NCI-H748 (cell line): ENCODE results near the gene INSIG1.

Source experiments
- DNase-seq: peaks from one replicate; lab custom pipeline; 2025; ENCODE audit not compliant: unreplicated experiment; lab: John Stamatoyannopoulos, UW

Gene INSIG1

GRCh38 chr7:155344618-155345433 lies 47.1 kb downstream of the INSIG1 start:
- peak; percentile 86 for DNase-seq

- DNase-seq, result no peak
These were observed 47.8 kb downstream of the INSIG1 start for GRCh38 chr7:155345490-155345889.

- DNase-seq, result no peak
These were observed 48.6 kb downstream of the INSIG1 start for GRCh38 chr7:155346285-155346684.

GRCh38 chr7:155348806-155349205 lies 51.1 kb downstream of the INSIG1 start:
- no peak for DNase-seq

GRCh38 chr7:155349601-155350331 lies 52.1 kb downstream of the INSIG1 start:
- no peak for DNase-seq

GRCh38 chr7:155351120-155351870 lies 53.6 kb downstream of the INSIG1 start:
- no peak for DNase-seq

GRCh38 chr7:155352076-155352752 lies 54.5 kb downstream of the INSIG1 start:
- no peak for DNase-seq

- DNase-seq, result no peak
These were observed 55.1 kb downstream of the INSIG1 start for GRCh38 chr7:155352753-155353115.

GRCh38 chr7:155353256-155353897 lies 55.7 kb downstream of the INSIG1 start:
- DNase-seq, result no peak

- DNase-seq, result no peak
These were observed 56.8 kb downstream of the INSIG1 start for GRCh38 chr7:155354371-155355048.

GRCh38 chr7:155355176-155355575 lies 57.5 kb downstream of the INSIG1 start:
- DNase-seq, result no peak

- no peak for DNase-seq
These were observed 58.1 kb downstream of the INSIG1 start for GRCh38 chr7:155355745-155356144.

GRCh38 chr7:155356323-155357105 lies 58.8 kb downstream of the INSIG1 start:
- DNase-seq, result peak; percentile 54

GRCh38 chr7:155357573-155358041 lies 59.9 kb downstream of the INSIG1 start:
- no peak for DNase-seq

- no peak for DNase-seq
These were observed 60.6 kb downstream of the INSIG1 start for GRCh38 chr7:155358066-155358947.

GRCh38 chr7:155358948-155359712 lies 61.5 kb downstream of the INSIG1 start:
- DNase-seq, result no peak
